Measurements from ENCODE around the gene NOTUM.
"Not testable (repeated sequence)": the region's sequence is repeated elsewhere in the genome, so short reads cannot be mapped to it uniquely, and the experiment has no call there.

The NOTUM gene

DNA sequence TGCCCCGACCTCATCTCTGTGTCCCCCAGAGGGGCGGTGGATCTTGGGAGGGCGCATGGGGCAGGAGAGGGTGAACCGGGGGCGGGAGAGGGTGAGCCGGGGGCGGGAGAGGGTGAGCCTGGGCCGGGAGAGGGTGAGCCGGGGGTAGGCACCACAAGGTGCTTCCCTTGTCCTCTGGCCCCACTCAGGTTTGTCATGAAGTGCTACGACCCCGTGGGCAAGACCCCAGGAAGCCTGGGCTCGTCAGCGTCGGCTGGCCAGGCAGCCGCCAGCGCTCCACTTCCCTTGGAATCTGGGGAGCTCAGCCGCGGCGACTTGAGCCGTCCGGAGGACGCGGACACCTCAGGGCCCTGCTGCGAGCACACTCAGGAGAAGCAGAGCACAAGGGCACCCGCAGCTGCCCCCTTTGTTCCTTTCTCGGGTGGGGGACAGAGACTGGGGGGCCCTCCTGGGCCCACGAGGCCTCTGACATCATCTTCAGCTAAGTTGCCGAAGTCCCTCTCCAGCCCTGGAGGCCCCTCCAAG is 35.3 kb upstream of the NOTUM start:
- no peak for ATAC-seq

DNA sequence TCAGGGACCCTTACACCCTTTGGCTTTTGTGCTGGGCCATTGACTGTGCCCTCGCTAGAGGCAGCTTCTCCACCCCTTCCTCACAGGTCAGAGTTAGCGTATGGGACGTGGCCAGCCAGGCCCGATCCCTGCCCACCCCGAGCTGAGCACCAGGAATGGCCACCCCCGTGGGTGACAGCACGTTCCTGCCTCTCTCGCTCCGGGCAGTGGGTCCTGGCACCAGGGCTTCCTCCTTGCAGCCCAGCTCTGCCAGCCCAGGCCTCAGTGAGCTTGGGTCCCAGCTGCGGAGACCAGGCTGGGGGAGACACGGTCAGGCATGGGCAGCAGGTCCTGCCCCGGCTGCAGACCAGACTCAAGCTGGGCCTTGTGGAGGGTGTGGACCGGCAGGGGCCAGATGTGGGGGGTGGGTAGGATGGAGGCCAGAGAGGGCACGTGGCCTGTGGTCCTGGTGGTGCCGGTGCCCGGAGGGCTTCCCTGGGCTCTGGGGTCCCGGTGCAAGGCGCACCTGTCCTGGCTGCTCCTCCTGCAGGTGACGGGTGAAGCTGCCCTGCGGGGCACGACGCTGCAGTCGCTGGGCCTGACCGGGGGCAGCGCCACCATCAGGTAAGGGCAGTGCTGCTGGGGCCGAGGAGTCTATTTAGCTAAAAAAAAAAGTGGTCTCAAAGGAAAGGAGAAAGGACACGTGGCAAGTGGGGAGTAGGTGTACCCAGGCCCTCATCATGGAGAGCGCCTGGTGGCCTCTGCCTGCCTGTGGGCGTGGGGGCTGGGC is 34.7 kb upstream of the NOTUM start:
- ATAC-seq, result no peak

DNA sequence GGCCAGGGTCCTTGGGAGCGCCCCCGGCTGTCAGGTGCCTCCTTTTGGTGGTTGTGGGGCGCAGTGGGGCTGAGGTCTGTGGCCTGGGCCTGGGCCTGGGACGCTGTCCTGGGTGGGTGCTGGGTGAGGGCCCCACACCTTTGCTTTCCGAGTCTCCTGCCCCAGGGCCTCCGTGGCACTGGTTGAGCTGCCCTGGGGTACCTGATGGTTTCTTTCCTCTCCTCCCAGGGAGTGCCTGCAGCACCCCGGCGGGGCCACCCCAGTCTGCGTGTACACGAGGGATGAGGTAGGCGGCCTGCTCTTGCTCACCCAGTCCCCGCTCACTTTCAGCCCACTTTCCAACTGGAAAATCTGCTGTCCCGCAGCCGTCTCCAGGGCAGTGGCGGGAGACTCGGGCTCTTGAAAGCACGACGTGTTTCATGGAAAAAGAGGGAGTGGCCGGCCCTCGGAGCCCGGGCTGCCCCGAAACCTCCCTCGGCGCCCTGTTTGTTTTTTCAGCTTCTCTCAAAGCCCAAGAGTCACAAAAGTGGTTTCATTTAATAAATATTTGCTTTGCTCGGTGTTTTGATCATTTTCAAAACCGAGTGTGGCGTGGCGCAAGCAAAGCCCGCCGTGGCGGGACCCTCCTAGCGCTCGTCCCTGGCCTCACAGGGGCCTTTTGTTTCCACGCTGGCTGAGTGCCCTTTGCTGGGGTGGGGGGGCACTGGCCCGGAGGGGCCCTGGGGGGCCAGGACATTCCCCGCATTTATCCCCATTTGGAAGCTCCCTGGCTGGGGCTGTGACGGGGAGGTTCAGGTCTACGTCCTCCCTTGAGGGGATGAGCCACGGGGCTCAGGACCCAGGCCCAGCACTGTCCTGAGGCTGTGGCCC is 33.8 kb upstream of the NOTUM start:
- ATAC-seq, result no peak

DNA sequence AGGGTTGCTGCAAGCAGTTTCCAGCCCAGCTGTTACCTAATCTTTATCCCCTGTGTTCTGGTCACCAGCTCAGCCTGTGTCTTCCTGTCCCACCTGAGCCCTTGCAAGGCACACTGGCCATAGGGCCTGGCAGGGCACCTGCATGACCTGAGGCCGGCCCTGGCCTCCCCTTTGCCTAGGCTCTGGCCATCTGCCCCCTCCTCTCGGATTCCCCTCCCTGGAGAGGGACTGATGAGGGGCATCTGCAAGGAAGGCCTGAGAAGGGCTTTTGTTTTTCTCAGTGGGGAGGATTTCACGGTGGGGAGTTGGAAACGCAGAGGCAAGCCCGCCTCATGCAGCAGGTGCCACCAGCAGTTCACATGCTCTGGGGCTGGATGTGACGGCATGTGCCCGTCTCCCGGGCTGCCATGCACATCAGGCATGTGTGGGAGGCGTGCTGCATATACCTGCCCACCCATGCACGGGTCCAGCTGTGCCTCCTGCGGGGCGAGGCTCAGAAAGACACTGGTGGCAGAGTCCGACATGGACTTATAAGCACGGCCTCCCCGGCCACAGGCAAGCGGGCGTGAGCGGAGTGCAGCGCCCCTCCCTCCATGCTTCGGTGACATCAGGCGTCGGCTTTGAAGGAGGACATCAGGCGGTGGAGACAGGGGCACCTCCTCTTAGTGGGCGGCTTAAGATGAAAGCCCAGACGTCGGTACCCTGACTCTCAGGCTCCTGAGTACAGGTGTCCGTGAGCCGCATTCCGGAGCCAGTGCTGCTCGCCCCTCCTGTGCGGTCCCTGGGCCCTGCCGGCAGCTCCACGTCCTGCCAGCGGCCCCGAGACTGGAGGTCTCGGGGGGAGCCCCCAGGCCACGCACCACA is 33.0 kb upstream of the NOTUM start:
- no peak for ATAC-seq

DNA sequence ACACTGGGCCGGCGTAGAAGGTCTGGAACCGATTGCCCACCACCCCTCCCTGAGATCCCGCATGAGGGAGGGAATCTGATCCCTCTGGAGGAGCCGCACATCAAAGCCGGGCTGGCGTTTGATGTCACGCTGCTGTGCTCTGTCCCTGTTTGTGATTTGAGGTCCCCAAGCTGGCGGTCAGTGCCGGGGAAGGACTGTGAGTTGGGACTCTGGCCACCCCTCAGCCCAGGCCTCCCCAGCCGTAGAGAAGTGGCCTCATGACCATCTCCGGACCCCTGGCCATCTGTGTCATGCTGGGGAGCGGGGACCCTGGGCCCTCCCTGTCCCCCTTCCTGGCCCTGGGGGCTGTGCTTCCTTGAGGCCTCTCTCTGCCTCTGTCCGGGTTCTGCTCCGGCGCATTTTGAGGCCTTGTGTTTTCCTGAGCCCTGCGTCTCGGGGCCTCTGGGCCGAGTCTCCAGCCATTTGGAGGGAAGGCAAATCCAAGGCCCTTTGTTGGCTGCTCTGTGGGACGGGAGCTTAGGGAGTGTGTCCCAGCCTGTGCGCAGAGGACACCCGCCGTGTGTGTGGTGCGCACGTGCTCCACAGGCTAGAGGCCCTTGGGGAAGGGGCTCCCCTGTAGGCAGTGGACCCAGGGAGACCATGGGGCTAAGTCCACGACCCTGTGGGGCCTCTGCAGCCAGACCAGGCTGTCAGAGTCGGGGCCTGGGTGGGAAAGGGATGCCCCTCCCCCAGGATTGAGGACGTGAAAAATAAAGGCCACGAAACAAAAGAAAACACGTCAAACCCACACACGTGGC is 31.5 kb upstream of the NOTUM start:
- no peak for ATAC-seq

DNA sequence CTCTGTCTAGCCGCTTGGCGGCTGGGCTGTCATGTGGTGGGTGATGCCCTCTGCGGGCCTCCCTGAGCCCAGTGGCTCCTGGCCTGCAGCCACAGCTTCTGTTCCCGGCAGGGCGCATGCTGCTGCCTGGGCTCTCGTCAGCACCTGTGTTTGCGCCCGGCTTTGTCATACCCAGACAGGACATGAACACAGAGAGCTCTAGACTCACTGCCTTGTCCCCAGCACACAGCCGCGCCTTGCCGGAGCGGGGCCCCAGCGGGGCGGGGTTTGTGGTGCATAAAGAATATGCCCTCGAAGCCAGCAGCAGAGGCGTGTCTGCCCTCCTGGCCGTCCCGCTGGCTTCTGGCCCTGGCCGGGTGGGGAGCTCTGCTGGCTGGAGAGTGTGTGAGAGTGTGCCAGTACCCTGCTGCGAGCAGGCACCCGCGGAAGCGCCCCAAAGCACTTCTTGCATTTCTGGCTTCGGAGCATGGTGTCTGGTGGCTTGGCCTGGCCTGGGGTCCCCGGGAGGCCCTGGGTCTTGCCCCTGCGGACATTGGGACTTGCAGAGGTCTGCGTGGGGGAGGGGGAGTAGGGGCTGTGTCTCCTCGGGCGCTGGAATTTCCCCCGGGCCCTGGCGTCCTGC is 30.8 kb upstream of the NOTUM start:
- no peak for ATAC-seq

DNA sequence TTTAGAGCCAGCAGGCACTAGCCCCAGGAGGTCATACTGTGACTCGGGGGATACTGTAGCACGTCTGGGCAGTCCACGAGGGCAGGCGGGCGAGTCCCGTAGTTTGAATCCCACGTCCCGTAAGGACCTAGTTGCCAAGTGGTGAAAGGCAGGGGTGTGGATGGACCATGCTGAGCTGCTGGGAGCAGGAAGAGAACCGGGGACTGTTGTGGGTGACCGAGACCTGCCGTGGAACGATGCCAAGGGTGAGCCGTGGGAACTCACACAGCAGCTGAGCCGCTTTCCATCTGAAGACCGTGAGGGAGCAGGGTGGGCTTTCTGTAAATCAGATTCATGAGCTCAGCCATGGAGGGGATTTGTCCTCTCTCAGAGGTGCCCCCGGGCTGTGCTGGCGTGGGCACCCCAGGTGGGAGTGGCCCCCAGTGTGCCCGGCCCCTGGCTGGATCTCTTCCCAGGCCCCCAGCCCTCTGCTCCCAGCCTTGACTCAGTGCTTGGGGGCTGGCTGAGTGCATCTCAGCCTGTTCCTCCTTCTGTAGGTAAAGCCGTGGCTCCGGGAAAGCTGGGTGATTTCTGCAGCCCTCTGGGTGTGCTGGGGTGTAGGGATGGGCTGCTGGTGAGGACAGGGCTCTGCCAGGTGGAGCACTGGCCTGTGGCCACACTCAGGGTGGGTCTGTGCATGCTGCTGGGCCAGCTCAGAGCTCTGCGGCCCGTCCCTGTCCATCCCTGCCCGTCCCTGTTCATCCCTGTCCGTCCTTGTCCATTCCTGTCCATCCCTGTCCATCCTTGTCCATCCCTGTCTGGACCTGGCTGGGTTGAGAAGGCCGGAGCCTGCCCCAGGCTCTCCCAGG is 30.1 kb upstream of the NOTUM start:
- ATAC-seq, result no peak

DNA sequence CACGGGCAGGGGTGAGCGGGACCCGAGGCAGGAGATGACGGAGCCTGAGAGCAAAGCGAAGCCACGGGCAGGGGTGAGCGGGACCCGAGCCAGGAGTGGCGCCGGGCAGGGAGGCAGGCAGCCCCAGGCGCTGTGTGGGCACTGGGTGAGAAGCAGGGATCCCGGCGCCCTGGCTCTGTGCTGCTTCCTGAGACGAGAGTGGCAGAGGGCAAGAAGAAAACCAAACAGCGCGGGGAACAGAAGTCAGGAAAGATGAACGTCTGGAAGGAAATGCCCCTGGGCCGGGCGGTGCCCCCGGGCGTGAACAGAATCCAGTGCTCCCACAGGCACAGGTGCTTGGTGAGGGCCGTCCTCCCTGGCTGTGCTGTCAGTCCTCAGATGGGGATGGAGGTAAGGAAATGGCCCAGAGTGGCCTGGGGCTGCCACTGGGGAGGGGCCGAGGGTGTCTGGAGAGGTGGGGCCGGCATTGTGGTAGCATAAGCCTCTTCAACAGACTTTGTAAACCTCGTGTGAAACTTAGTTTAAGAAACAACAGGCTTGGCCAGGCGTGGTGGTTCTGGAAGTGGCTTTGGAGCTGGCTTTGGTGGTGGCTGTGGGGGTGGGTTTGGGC is 26.3 kb upstream of the NOTUM start:
- no peak for ATAC-seq

DNA sequence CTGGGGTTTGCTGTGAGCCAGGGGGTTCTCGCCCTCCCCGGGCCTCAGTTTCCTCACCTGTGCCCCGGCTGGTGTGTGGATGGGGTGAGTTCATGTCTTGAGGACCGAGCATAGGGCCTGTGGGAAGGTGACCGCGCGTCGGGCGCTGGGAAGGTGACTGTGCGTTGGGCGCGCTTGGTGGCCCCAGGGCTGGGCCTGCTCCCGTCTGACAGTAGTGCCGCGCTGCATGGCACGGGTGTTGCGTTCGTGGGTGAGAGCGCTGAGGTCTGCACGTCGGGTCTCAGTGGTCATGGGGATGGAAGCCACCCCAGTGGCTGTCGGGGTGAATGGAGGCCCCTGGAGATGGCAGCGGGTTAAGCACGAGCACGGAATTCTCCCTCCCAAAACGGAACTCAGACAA is 25.6 kb upstream of the NOTUM start:
- no peak for ATAC-seq

DNA sequence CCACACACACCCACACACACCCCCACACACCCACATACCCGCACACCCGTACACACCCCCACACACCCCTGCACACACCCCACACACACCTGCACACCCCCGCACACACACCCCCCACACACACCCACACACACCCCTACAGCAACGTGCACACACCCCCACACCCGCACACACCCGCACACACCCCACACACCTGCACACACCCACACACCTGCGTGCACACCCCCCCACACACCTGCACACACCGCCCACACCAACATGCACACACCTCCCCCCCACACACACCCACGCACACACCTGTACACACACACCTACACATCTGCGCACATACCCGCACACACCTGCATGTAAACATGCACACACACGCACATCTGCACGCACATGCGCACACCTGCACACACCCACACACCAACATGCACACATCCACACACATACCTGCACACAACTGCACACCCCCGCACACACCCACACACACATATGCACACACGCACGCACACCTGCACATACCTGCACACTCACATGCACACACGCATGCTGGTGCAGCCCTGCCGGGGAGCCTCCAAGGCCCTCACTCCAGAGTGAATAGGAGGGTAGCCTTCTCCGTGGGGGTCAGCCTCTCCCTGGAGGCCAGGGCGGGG is 23.9 kb upstream of the NOTUM start:
- no peak for ATAC-seq

DNA sequence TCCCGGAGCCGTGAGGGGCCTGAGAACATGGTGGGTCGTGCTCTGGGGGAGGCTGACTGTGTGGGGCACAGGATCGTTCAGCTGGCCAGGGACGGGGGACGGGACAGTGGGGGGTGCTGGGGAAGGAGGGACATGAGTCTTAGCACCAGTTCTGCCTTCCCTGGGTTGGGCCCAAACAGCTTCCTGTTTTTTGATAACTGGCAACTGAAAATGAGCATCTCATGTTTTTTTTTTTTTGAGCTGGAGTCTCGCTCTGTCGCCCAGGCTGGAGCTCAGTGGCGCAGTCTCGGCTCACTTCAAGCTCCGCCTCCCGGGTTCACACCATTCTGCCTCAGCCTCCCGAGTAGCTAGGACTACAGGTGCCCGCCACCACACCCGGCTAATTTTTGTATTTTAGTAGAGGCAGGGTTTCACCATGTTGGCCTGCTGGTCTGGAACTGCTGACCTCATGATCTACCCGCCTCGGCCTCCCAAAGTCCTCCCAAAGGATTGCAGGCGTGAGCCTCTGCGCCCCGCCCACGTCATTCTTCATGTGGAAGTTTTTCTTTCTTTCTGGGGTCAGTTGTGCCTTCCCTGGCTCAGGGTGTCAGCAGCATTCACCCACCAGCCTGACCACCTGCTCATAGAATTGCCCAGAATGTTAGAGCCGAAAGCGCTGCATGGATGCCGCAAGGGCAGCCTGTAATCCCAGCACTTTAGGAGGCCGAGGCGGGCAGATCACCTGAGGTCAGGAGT is 22.8 kb upstream of the NOTUM start:
- no peak for ATAC-seq

DNA sequence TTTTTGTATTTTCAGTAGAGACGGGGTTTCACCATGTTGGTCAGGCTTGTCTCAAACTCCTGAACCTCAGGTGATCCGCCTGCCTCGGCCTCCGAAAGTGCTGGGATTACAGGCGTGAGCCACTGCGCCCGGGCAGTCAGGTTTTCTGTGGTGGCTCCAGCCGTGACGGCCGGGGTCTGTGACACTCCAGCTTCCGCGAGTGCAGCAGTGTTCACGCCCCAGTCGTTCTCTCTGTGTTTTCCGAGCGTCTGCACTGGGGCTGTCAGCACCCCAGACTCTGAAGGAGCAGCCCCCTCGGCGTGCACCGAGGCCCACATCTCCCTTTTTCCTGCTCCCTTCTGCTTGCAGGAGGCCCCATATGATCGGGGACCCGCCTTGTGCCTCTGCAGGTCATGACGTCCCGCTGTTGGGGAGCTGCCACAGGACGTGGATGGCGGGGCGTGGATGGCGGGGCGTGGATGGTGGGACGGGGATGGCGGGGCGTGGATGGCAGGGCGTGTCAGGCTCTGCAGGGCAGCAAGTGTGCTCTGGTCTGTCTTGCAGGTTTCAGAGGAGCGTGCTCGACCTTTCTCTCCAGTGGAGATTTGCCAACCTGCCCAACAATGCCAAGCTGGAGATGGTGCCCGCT is 22.1 kb upstream of the NOTUM start:
- ATAC-seq, result no peak

DNA sequence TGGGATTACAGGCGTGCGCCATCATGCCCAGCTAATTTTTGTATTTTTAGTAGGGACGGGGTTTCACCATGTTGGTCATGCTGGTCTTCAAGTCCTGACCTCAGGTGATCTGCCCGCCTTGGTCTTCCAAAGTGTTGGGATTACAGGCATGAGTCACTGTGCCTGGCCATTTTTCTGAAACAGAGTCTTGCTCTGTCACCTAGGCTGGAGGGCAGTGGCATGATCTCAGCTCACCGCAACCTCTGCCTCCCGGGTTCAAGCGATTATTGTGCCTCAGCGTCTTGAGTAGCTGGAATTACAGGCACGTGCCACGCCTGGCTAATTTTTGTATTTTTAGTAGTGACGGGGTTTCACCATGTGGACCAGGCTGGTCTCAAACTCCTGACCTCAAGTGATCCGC is 20.5 kb upstream of the NOTUM start:
- ATAC-seq, result not testable (repeated sequence)

DNA sequence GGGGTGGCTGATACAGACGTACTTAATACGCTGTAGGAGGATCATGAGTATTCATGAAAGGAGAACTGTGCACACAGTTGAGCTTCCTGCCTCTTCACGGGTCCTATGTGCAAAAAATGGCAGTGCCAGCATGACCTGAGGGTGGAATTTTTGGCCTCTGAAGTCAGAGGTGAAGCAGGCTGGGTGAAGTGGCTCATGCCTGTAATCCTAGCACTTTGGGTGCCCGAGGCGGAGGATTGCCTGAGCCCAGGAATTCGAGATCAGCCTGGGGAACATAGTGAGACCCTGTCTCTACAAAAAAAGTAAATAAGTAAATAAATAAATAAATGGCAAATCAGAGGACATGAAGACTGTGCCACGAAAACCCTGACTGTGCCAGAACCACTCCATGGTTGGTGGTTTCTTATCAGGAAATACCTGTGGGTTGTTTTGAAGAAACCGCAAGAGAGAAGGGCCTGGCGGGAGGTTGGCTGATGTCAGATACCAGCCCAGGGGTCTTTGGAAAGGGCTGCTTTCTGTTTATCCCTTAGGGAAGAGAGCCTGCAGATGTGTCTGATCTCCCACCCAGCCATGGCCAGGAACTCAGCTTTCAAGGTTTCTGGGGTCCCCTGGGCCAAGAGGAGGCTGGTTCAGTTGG is 19.8 kb upstream of the NOTUM start:
- no peak for ATAC-seq

DNA sequence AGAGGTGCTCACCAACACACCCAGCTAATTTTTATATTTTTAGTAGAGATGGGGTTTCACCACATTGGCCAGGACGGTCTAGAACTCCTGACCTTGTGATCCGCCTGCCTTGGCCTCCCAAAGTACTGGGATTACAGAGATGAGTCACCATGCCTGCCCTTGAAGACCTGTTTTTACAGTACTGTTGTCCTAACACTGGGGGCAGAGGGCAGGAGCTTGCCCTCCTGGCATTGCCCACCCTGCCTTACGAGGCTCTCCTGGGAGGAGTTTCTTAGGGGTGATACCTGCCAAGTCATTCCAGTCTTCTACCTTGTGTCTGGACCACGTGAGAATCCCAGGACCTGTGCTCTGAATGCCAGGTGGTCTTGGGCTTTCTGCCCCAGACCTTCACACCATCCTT is 19.1 kb upstream of the NOTUM start:
- no peak for ATAC-seq

DNA sequence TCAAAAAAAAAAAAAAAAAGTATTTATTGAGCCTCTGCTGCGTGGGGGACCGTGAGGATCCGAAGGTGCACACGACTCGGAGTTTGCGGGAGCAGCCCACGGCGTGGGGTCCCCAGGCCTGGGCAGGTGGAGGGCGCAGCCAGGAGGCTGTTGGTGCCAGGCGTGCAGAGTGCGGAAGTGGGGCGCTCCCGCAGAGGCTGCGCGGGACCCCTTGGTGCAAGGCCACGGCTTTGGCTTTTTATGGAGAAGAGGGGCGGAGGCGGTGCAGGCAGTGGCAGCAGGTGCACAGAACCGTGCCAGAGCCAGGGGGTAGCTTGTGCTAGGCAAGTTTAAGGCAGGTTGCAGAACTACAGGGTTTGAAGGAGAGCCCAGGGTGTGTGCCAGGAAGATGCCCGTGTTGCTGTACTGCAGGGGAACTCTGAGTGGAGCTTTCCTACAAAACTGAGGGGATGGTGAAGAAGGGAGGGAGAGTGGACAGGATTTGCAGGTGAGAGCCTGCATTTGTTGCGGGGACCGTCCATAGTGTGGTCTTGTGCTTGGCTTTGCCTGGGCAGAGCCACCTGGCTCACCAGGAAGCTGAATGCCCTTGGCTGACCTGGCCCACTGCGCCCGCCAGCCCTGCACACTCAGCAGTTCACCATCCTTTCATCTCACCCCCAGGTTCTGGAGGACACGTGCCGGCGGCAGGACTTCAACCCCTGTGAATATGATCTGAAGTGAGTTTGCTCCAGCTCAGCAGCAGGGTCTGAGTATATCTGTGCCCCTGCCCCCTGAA is 17.7 kb upstream of the NOTUM start:
- no peak for ATAC-seq

DNA sequence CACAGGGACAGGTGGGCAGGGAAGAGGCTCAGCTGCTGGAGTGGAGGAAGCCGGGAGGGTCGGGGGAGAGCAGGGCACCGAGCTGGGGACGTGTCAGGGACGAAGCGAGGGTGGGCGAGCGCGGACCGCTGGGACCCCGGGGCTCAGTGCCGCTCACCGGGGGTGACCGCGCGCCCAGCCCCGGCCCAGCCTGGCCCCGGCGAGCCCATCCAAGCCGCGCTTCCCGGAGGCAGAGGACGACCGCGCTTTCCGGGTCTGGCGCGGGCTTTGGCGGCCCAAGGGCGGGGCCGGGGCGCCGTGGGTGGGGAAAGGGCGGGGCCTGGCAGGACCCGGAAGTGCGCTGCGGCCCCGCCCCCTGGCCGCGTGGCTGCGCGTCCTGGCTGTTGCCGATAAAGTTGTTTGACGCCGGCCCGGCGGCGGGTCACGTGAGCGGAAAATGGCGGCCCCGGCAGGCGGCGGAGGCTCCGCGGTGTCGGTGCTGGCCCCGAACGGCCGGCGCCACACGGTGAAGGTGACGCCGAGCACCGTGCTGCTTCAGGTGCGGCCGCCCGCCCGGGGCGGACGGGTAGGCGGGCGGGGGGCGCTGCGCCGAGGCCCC is 16.3 kb upstream of the NOTUM start, which contains the start of gene ASPSCR1:
ASPSCR1 (plus strand) TSS at position 419 of the 598 bp plus-strand sequence; CDS start at position 437, 18 bp downstream.
- ATAC-seq, result peak; percentile 89
